HEK293 (cell line): Measurements from ENCODE around the gene PIM3.

Experiments
- CTCF ChIA-PET: fragments of 350-600 bp; formaldehyde crosslinking; extraction: SDS; loops from one replicate; lab custom pipeline; 2021; ENCODE audit warnings: antibody characterized with exemption; lab: Yijun Ruan, JAX
- POLR2A ChIA-PET: fragments of 300-600 bp; formaldehyde crosslinking; extraction: SDS; loops from one replicate; lab custom pipeline; 2020; ENCODE audit warnings: antibody characterized with exemption, inconsistent platforms; lab: Yijun Ruan, JAX
- H3K27ac ChIP-seq: fragments of 200-500 bp; sonication (Bioruptor generic); 2 replicates; pipeline ENCODE4 v1.5.1; 2014; ENCODE audit warnings: low read depth, low read length, control low read depth, inconsistent platforms; ENCODE audit errors: extremely low read depth
- H3K36me3 ChIP-seq, 2 experiments: fragments of 200-500 bp in 1 of 2; sonication (Bioruptor generic) in 1 of 2; 1 replicate in 1 of 2; 2 replicates in 1 of 2; pipeline ENCODE4 v1.5.1; 2014 to 2017; ENCODE audit warnings: inconsistent platforms in 2 of 2, low read length in 2 of 2; ENCODE audit not compliant: control insufficient read depth in 2 of 2, insufficient read depth in 1 of 2
- H3K4me1 ChIP-seq: fragments of 200-500 bp; sonication (Bioruptor generic); 2 replicates; pipeline ENCODE4 v1.5.1; 2014; ENCODE audit warnings: mild to moderate bottlenecking, low read length, inconsistent platforms; ENCODE audit not compliant: control insufficient read depth, insufficient read depth
- H3K4me3 ChIP-seq: 2 replicates; pipeline ENCODE4 v1.5.1; 2011; ENCODE audit warnings: low read depth, mild to moderate bottlenecking, control low read depth, low read length, moderate library complexity
- H3K9me3 ChIP-seq: fragments of 200-500 bp; sonication (Bioruptor generic); 2 replicates; pipeline ENCODE4 v1.5.1; 2014; ENCODE audit warnings: low read depth, low read length, inconsistent platforms; ENCODE audit not compliant: control insufficient read depth, insufficient read depth
- BCL11A ChIP-seq: fragments of 450-650 bp; formaldehyde crosslinking; IDR thresholded peaks from 2 replicates; pipeline ENCODE4 v1.5.1; 2016; ENCODE audit warnings: low read depth, missing biosample characterization, missing genetic modification characterization
- HOXD13 ChIP-seq: sonication (generic); formaldehyde crosslinking; IDR thresholded peaks from 2 replicates; pipeline ENCODE4 v1.8.0; 2022; ENCODE audit warnings: missing genetic modification reagents, borderline replicate concordance
- PRDM1 ChIP-seq: fragments of 450-650 bp; formaldehyde crosslinking; IDR thresholded peaks from 2 replicates; pipeline ENCODE4; 2016; ENCODE audit warnings: missing biosample characterization, missing genetic modification characterization
- TCF7L2 ChIP-seq: IDR thresholded peaks from 2 replicates; pipeline ENCODE4 v1.6.1; 2011; ENCODE audit warnings: low read depth, mild to moderate bottlenecking, inconsistent platforms, low read length, moderate library complexity, borderline replicate concordance
- ZFHX2 ChIP-seq: fragments of 450-650 bp; formaldehyde crosslinking; conservative IDR thresholded peaks from 2 replicates; pipeline ENCODE4 v1.5.1; 2016; ENCODE audit warnings: missing biosample characterization, missing genetic modification characterization
- ZNF155 ChIP-seq: fragments of 450-650 bp; formaldehyde crosslinking; IDR thresholded peaks from 2 replicates; pipeline ENCODE4 v1.5.1; 2016; ENCODE audit warnings: missing biosample characterization, missing genetic modification characterization
- ZNF473 ChIP-seq: fragments of 450-650 bp; formaldehyde crosslinking; IDR thresholded peaks from 2 replicates; pipeline ENCODE4 v1.5.1; 2017; ENCODE audit warnings: missing biosample characterization, missing genetic modification characterization
- ZNF571 ChIP-seq: fragments of 450-650 bp; formaldehyde crosslinking; IDR thresholded peaks from 2 replicates; pipeline ENCODE4 v1.5.0; 2017; ENCODE audit warnings: missing biosample characterization, missing genetic modification characterization
- ZNF596 ChIP-seq: fragments of 450-650 bp; IDR thresholded peaks from 2 replicates; pipeline ENCODE4 v1.5.0; 2018; ENCODE audit warnings: missing biosample characterization, mild to moderate bottlenecking, missing genetic modification characterization, moderate library complexity
- ZNF776 ChIP-seq: fragments of 450-650 bp; formaldehyde crosslinking; IDR thresholded peaks from 2 replicates; pipeline ENCODE4 v1.5.0; 2017; ENCODE audit warnings: missing biosample characterization, missing genetic modification characterization, borderline replicate concordance
- ZNF777 ChIP-seq: fragments of 450-650 bp; formaldehyde crosslinking; IDR thresholded peaks from 2 replicates; pipeline ENCODE4 v1.5.1; 2017; ENCODE audit warnings: missing biosample characterization, missing genetic modification characterization, borderline replicate concordance
- TF ChIP-seq, protein P1 (sequence below): fragments of 450-650 bp; formaldehyde crosslinking; conservative IDR thresholded peaks from 2 replicates; pipeline ENCODE4 v1.5.1; 2016; ENCODE audit warnings: low read depth, missing biosample characterization, missing genetic modification characterization
- TF ChIP-seq, protein P2 (sequence below): fragments of 450-650 bp; formaldehyde crosslinking; IDR thresholded peaks from 2 replicates; pipeline ENCODE4 v1.5.1; 2017; ENCODE audit warnings: missing biosample characterization, missing genetic modification characterization
- TF ChIP-seq, protein P3 (sequence below): fragments of 450-650 bp; formaldehyde crosslinking; IDR thresholded peaks from 2 replicates; pipeline ENCODE4 v1.5.1; 2016; ENCODE audit warnings: missing biosample characterization, missing genetic modification characterization
- TF ChIP-seq, protein P4 (sequence below): fragments of 450-650 bp; formaldehyde crosslinking; IDR thresholded peaks from 2 replicates; pipeline ENCODE4 v1.5.1; 2017; ENCODE audit warnings: missing biosample characterization, missing genetic modification characterization

PIM3 gene

DNA sequence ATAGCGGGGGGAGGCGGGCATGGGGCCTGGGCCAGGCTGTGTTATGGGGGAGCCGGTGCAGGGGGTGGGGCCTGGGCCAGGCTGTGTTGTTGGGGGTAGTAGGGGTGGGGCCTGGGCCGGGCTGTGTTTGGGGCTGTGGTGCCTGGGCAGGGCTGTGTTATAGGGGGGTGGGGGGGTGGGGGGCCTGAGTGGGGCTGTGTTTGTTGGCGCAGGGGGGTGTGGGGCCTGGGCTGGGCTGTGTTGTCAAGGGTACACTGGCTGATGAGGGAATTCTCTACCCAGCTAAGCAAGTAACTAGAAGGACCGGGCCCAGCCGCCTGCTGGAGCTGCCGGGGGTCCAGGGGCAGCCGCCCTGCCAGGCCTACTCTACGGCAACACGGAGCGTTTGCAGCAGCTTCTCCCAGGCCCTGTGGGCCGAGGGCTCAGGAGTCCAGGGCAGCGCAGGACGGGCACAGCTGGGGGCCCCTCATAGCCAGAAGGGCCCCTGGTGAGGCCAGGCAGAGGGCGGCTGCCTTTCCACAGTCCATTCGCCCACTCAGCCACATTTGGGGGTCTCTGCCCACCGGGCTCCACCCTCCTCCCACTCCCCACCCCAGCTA is 10.1 kb upstream of the PIM3 start:
- Histone ChIP-seq H3K36me3 (no peaks in the 10 kb centered on the region), H3K4me3 (no peak overlapping the region), H3K4me1 (peaks cover 3% of the 10 kb centered on the region), H3K9me3 (no peaks in the 10 kb centered on the region), H3K27ac (no peak overlapping the region)
- TF ChIP-seq TCF7L2 (no peak), BCL11A (tag by site-specific recombination) (no peak), ZNF777 (no peak), ZNF571 (no peak), ZNF473 (tag by site-specific recombination) (no peak), ZNF776 (tag by site-specific recombination) (no peak), ZFHX2 (no peak), HOXD13 (CRISPR knock-in tag) (no peak), PRDM1 (tag by site-specific recombination) (no peak), ZNF155 (no peak), ZNF596 (no peak)
- TF ChIP-seq, protein P1, sequence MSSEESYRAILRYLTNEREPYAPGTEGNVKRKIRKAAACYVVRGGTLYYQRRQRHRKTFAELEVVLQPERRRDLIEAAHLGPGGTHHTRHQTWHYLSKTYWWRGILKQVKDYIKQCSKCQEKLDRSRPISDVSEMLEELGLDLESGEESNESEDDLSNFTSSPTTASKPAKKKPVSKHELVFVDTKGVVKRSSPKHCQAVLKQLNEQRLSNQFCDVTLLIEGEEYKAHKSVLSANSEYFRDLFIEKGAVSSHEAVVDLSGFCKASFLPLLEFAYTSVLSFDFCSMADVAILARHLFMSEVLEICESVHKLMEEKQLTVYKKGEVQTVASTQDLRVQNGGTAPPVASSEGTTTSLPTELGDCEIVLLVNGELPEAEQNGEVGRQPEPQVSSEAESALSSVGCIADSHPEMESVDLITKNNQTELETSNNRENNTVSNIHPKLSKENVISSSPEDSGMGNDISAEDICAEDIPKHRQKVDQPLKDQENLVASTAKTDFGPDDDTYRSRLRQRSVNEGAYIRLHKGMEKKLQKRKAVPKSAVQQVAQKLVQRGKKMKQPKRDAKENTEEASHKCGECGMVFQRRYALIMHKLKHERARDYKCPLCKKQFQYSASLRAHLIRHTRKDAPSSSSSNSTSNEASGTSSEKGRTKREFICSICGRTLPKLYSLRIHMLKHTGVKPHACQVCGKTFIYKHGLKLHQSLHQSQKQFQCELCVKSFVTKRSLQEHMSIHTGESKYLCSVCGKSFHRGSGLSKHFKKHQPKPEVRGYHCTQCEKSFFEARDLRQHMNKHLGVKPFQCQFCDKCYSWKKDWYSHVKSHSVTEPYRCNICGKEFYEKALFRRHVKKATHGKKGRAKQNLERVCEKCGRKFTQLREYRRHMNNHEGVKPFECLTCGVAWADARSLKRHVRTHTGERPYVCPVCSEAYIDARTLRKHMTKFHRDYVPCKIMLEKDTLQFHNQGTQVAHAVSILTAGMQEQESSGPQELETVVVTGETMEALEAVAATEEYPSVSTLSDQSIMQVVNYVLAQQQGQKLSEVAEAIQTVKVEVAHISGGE: no peak
- TF ChIP-seq, protein P2, sequence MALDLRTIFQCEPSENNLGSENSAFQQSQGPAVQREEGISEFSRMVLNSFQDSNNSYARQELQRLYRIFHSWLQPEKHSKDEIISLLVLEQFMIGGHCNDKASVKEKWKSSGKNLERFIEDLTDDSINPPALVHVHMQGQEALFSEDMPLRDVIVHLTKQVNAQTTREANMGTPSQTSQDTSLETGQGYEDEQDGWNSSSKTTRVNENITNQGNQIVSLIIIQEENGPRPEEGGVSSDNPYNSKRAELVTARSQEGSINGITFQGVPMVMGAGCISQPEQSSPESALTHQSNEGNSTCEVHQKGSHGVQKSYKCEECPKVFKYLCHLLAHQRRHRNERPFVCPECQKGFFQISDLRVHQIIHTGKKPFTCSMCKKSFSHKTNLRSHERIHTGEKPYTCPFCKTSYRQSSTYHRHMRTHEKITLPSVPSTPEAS (tag by site-specific recombination): no peak
- TF ChIP-seq, protein P3, sequence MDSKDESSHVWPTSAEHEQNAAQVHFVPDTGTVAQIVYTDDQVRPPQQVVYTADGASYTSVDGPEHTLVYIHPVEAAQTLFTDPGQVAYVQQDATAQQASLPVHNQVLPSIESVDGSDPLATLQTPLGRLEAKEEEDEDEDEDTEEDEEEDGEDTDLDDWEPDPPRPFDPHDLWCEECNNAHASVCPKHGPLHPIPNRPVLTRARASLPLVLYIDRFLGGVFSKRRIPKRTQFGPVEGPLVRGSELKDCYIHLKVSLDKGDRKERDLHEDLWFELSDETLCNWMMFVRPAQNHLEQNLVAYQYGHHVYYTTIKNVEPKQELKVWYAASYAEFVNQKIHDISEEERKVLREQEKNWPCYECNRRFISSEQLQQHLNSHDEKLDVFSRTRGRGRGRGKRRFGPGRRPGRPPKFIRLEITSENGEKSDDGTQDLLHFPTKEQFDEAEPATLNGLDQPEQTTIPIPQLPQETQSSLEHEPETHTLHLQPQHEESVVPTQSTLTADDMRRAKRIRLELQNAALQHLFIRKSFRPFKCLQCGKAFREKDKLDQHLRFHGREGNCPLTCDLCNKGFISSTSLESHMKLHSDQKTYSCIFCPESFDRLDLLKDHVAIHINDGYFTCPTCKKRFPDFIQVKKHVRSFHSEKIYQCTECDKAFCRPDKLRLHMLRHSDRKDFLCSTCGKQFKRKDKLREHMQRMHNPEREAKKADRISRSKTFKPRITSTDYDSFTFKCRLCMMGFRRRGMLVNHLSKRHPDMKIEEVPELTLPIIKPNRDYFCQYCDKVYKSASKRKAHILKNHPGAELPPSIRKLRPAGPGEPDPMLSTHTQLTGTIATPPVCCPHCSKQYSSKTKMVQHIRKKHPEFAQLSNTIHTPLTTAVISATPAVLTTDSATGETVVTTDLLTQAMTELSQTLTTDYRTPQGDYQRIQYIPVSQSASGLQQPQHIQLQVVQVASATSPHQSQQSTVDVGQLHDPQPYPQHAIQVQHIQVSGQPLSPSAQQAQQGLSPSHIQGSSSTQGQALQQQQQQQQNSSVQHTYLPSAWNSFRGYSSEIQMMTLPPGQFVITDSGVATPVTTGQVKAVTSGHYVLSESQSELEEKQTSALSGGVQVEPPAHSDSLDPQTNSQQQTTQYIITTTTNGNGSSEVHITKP (tag by site-specific recombination): no peak
- TF ChIP-seq, protein P4, sequence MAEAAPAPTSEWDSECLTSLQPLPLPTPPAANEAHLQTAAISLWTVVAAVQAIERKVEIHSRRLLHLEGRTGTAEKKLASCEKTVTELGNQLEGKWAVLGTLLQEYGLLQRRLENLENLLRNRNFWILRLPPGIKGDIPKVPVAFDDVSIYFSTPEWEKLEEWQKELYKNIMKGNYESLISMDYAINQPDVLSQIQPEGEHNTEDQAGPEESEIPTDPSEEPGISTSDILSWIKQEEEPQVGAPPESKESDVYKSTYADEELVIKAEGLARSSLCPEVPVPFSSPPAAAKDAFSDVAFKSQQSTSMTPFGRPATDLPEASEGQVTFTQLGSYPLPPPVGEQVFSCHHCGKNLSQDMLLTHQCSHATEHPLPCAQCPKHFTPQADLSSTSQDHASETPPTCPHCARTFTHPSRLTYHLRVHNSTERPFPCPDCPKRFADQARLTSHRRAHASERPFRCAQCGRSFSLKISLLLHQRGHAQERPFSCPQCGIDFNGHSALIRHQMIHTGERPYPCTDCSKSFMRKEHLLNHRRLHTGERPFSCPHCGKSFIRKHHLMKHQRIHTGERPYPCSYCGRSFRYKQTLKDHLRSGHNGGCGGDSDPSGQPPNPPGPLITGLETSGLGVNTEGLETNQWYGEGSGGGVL (tag by site-specific recombination): no peak
- CTCF ChIA-PET: interaction anchor here (0.6 kb wide), 1 partner anchor 8 kb away, joined by 3 read pairs; no protein-coding TSS in a partner anchor
- POLR2A ChIA-PET: interaction anchor here (0.9 to 2.7 kb wide), 3 partner anchors 10 to 15 kb away, joined by 3 to 6 read pairs (median 5); partner anchors contain the start of gene PIM3
